IMR-90 (cell line): ENCODE data around the gene GZMM.

Source experiments
- CTCF ChIP-seq: conservative IDR thresholded peaks from 2 replicates; pipeline ENCODE4 v1.5.1; 2012; ENCODE audit warnings: mild to moderate bottlenecking, low read depth, low read length, improper control_type of control experiment
- MAZ ChIP-seq: IDR thresholded peaks from 2 replicates; pipeline ENCODE4 v1.6.1; 2012; ENCODE audit warnings: low read depth, mild to moderate bottlenecking, low read length, improper control_type of control experiment, moderate library complexity, borderline replicate concordance
- MXI1 ChIP-seq: IDR thresholded peaks from 2 replicates; pipeline ENCODE4 v1.6.1; 2012; ENCODE audit warnings: low read depth, mild to moderate bottlenecking, low read length, moderate library complexity, borderline replicate concordance
- POLR2A ChIP-seq: IDR thresholded peaks from 2 replicates; pipeline ENCODE4 v1.6.1; 2012; ENCODE audit warnings: mild to moderate bottlenecking, low read depth, low read length
- RFX5 ChIP-seq: IDR thresholded peaks from 2 replicates; pipeline ENCODE4 v1.8.0; 2012; ENCODE audit warnings: low read depth, mild to moderate bottlenecking, low read length, moderate library complexity

- TF ChIP-seq POLR2A (no peak), MXI1 (no peak), MAZ (no peak), CTCF (no peak), RFX5 (no peak)
These were observed 26.4 kb downstream of the GZMM start for GRCh38 chr19:570251-570686.
